Stimulated activated naive CD8-positive, alpha-beta T cell treated with anti-CD3 and anti-CD28 coated beads, Interleukin-15, Interleukin-2, amounts not matched to agents 100 ng/mL and 50 ng/mL, for 24 hours (primary cell): ENCODE results near the gene MFSD6L.
A peak's percentile ranks its signal among the peaks of the same experiment; 100 is the strongest.

Source experiments
- H3K27ac Mint-ChIP-seq: one replicate; pipeline ENCODE4 v1.8.0; 2021; ENCODE audit warnings: mild to moderate bottlenecking, mixed read lengths
- H3K27me3 Mint-ChIP-seq: one replicate; pipeline ENCODE4 v1.8.0; 2021; ENCODE audit warnings: mixed read lengths
- H3K36me3 Mint-ChIP-seq: one replicate; pipeline ENCODE4 v1.8.0; 2021; ENCODE audit warnings: low read depth, mixed read lengths
- H3K4me1 Mint-ChIP-seq: one replicate; pipeline ENCODE4 v1.8.0; 2021; ENCODE audit warnings: low read depth, mixed read lengths
- H3K4me3 Mint-ChIP-seq: one replicate; pipeline ENCODE4 v1.8.0; 2021; ENCODE audit warnings: mild to moderate bottlenecking, mixed read lengths
- H3K9me3 Mint-ChIP-seq: one replicate; pipeline ENCODE4 v1.8.0; 2021; ENCODE audit warnings: mixed read lengths

Gene MFSD6L

DNA sequence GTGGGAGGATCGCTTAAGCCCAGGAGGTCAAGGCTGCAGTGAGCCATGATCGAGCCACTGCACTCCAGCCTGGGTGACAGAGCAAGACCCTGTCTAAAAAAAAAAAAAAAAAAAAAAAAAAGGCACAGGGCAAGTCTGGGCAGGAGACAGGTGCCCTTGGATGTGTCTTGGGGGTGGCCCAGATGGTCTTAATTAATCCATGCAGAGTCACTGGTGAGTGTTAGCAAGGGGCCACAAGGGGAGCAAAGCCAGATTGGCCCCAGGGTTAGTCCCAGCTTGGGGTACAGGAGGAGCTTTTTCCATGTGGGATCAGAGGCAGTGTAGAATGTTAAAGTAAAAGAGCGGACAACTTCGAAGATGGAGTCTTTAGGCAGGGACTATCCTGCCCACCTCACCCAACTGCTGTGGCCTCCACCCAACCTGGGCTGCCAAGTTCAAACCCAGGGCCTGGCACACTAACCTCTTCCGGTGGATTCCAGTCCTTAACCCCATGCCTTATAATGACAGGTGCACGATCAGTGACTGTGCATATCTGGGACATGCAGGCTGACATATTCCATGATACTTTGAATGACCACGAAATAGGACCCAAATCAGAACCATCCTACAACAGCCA is 32.2 kb upstream of the MFSD6L start:
- Mint-ChIP-seq H3K9me3 (no peaks in the 10 kb centered on the region), H3K27me3 (no peaks in the 10 kb centered on the region), H3K36me3 (no peaks in the 10 kb centered on the region), H3K27ac (no peak overlapping the region), H3K4me1 (no peaks in the 10 kb centered on the region), H3K4me3 (no peak overlapping the region)

- Mint-ChIP-seq H3K9me3 (peaks cover 3% of the 10 kb centered on the region), H3K4me1 (no peaks in the 10 kb centered on the region), H3K4me3 (no peak overlapping the region), H3K27me3 (no peaks in the 10 kb centered on the region), H3K27ac (no peak overlapping the region), H3K36me3 (no peaks in the 10 kb centered on the region)
Measured at GRCh38 chr17:8830141-8830540, 31.0 kb upstream of the MFSD6L start.

- no peaks in the 10 kb centered on the region for H3K36me3 Mint-ChIP-seq
- H3K4me1 Mint-ChIP-seq = no peaks in the 10 kb centered on the region
Measured at GRCh38 chr17:8829036-8829941, 30.1 kb upstream of the MFSD6L start.

GRCh38 chr17:8828517-8828875 is 29.3 kb upstream of the MFSD6L start:
- Mint-ChIP-seq H3K4me3 (no peak overlapping the region), H3K9me3 (peaks cover 13% of the 10 kb centered on the region), H3K27me3 (no peaks in the 10 kb centered on the region), H3K36me3 (no peaks in the 10 kb centered on the region), H3K4me1 (no peaks in the 10 kb centered on the region), H3K27ac (no peak overlapping the region)

More at GRCh38 chr17:8829036-8829941, 30.1 kb upstream of the MFSD6L start:
- no peak overlapping the region for H3K27ac Mint-ChIP-seq
- no peaks in the 10 kb centered on the region for H3K27me3 Mint-ChIP-seq
- peaks cover 12% of the 10 kb centered on the region for H3K9me3 Mint-ChIP-seq
- H3K4me3 Mint-ChIP-seq = no peak overlapping the region

GRCh38 chr17:8826808-8827435 is 27.8 kb upstream of the MFSD6L start:
- no peak overlapping the region for H3K27ac Mint-ChIP-seq
- no peak overlapping the region for H3K4me3 Mint-ChIP-seq
- H3K4me1 Mint-ChIP-seq = no peaks in the 10 kb centered on the region
- H3K36me3 Mint-ChIP-seq = no peaks in the 10 kb centered on the region
- no peaks in the 10 kb centered on the region for H3K27me3 Mint-ChIP-seq
- peaks cover 13% of the 10 kb centered on the region for H3K9me3 Mint-ChIP-seq

- Mint-ChIP-seq H3K36me3 (no peaks in the 10 kb centered on the region), H3K27ac (no peak overlapping the region), H3K4me1 (no peaks in the 10 kb centered on the region), H3K9me3 (peaks cover 13% of the 10 kb centered on the region), H3K27me3 (no peaks in the 10 kb centered on the region), H3K4me3 (no peak overlapping the region)
Measured at GRCh38 chr17:8825802-8826201, 26.6 kb upstream of the MFSD6L start.

GRCh38 chr17:8823279-8823678 is 24.1 kb upstream of the MFSD6L start:
- Mint-ChIP-seq H3K27ac (no peak overlapping the region), H3K27me3 (no peaks in the 10 kb centered on the region), H3K9me3 (peaks cover 13% of the 10 kb centered on the region), H3K36me3 (no peaks in the 10 kb centered on the region), H3K4me1 (no peaks in the 10 kb centered on the region), H3K4me3 (no peak overlapping the region)

GRCh38 chr17:8822401-8823035 is 23.4 kb upstream of the MFSD6L start:
- no peak overlapping the region for H3K4me3 Mint-ChIP-seq
- H3K27ac Mint-ChIP-seq = no peak overlapping the region
- peaks cover 13% of the 10 kb centered on the region for H3K9me3 Mint-ChIP-seq
- no peaks in the 10 kb centered on the region for H3K36me3 Mint-ChIP-seq
- no peaks in the 10 kb centered on the region for H3K4me1 Mint-ChIP-seq
- peaks cover 6% of the 10 kb centered on the region for H3K27me3 Mint-ChIP-seq

- Mint-ChIP-seq H3K36me3 (no peaks in the 10 kb centered on the region), H3K9me3 (peaks cover 13% of the 10 kb centered on the region), H3K4me1 (no peaks in the 10 kb centered on the region), H3K27me3 (peaks cover 6% of the 10 kb centered on the region), H3K27ac (no peak overlapping the region), H3K4me3 (no peak overlapping the region)
Measured at GRCh38 chr17:8821446-8822105, 22.4 kb upstream of the MFSD6L start.

GRCh38 chr17:8820311-8821010 is 21.3 kb upstream of the MFSD6L start:
- Mint-ChIP-seq H3K36me3 (no peaks in the 10 kb centered on the region), H3K27ac (no peak overlapping the region), H3K9me3 (peaks cover 13% of the 10 kb centered on the region), H3K4me1 (no peaks in the 10 kb centered on the region), H3K27me3 (peaks cover 6% of the 10 kb centered on the region), H3K4me3 (no peak overlapping the region)

DNA sequence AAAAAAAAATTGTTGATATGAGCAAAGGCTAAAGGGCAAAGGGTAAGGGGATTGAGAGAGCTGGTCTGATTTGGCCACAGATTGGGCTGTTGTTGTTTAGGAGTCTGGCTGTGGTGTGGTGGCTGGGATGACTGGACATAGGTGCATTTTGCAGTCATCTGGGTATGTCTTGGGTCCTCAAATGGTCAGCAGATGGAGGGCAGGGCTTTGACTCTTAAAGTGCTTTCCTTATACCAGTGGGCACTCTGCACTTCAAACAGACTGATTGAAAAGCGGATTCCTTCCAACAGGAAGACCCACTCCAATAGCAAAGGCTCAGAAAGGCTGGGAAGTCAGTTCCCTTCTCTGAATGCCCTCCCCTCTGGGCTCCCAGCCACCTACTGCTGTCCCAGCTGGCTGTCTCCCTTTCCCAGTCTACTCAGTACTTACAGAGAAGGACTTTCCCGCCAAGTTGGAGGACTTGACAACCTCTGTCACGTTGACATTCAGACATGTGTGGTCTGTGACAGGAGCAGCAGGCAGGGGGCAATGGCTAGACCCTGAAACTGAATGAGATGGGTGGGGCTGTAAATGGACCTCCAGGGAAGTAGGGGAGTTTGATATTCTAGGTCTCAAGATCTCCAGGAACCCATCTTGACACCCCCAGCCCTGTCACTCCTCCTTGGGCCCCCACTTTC is 19.6 kb upstream of the MFSD6L start:
- H3K4me1 Mint-ChIP-seq = no peaks in the 10 kb centered on the region
- no peaks in the 10 kb centered on the region for H3K9me3 Mint-ChIP-seq
- H3K36me3 Mint-ChIP-seq = no peaks in the 10 kb centered on the region
- H3K27me3 Mint-ChIP-seq = peaks cover 15% of the 10 kb centered on the region
- H3K4me3 Mint-ChIP-seq = no peak overlapping the region
- no peak overlapping the region for H3K27ac Mint-ChIP-seq

DNA sequence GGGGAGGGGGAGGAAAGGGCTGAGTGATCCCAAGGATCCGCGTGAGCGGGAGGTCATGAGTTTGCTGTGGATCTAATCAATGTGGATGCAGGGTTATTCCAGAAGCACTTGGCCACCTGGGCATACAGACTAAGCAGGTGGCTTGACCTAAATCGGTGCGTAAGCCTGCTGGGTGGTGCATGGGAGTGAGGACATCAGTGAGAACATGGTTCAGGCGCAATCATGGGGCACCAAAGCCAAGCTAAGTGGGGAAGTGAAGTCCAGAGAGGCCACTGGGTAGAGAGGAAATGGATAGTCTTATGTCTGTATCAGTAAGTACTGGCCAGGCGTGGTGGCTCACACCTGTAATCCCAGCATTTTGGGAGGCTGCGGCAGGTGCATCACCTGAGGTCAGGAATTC is 18.9 kb upstream of the MFSD6L start:
- Mint-ChIP-seq H3K27me3 (peaks cover 18% of the 10 kb centered on the region), H3K36me3 (no peaks in the 10 kb centered on the region), H3K4me3 (no peak overlapping the region), H3K9me3 (peaks cover 2% of the 10 kb centered on the region), H3K27ac (no peak overlapping the region), H3K4me1 (no peaks in the 10 kb centered on the region)

DNA sequence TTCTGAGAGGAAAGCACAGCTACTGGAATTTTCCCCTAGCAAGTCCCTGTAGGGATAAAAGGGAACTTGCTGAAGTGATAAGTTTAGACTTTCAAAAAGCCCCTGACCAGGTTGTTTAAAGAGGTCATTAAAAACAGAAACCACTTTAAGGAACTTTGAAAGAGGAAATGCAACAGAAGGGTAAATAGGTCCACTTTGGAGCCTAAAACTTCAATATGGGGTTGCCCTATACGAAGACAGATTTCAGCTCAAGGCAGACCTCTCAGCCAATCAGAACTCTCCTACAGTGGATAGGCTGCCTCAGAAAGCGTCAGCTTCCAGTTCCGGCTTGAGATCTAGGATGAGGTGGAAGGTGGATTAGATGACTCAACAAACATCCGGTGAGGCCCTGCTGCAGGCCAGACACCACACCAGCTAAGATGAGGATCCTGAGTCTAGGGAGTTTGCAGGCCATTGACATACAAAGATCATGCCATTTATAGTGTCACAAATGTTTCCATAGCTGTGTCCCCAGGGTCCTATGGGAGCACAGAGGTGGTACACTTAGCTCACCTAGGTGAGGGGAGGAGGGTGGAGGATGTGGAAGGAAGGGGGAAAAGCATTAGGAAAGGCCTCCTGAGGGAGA is 7.9 kb upstream of the MFSD6L start:
- H3K4me1 Mint-ChIP-seq = peaks cover 19% of the 10 kb centered on the region
- peaks cover 14% of the 10 kb centered on the region for H3K9me3 Mint-ChIP-seq
- no peak overlapping the region for H3K4me3 Mint-ChIP-seq
- H3K27ac Mint-ChIP-seq = peak overlapping the region; percentile 50
- no peaks in the 10 kb centered on the region for H3K27me3 Mint-ChIP-seq
- H3K36me3 Mint-ChIP-seq = peaks cover 10% of the 10 kb centered on the region
